NCI-H2081 (cell line): ENCODE measurements around the gene DKK2.

Source experiments
- DNase-seq, 2 experiments: peaks; one replicate each; lab custom pipeline; 2025; lab: John Stamatoyannopoulos, UW

The DKK2 gene

GRCh38 chr4:107035819-107036583, at the start of gene DKK2:
Gene DKK2 (minus strand): TSS chr4:107036313. CDS start chr4:107035591, 722 bp downstream.
- no peak for DNase-seq

- DNase-seq: no peak
Observed at GRCh38 chr4:107077192-107077591, 41.1 kb upstream of the DKK2 start.

GRCh38 chr4:107072836-107073736, 37.0 kb upstream of the DKK2 start:
- no peak for DNase-seq

- no peak for DNase-seq
Observed at GRCh38 chr4:107071108-107071507, 35.0 kb upstream of the DKK2 start.

- no peak for DNase-seq
Observed at GRCh38 chr4:107069049-107069448, 32.9 kb upstream of the DKK2 start.

DNA sequence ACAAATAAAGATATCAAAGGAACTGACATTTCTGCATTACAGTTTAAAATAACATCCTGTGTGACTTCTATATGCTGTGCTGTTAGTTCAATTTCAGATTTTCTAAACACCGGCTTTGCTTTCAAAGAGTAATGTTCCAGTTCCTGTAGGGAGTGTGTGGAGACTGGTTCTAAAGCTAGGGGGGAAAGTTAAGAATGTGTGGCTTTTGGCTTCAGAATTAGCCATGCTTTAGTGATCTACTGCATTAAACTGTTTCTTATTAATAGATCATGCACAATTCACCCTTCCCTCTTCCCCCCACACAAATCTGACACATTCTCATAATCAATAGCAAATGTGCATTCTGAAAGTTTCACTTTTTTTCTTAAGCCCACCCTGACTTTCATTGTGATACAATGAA, 32.0 kb upstream of the DKK2 start:
- no peak for DNase-seq

- no peak for DNase-seq
Observed at GRCh38 chr4:107066621-107067020, 30.5 kb upstream of the DKK2 start.

DNA sequence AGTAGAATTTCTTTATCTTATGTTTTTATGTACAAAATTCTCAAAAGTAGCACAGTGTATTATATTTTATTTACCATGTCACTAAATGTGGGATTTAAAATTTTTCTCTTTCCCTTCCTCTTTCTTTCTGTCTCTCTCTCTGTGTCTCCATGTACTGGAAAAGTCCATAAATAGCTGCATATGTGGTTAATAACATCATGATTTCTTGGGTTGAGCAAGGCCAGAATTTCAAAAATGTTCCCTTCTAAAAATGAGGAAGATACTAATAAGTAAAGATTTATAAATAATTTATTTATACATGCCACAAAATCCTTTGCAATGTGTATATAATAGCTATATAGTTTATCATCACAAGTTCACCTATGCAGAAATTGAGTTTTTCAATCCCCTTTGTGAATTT, 29.1 kb upstream of the DKK2 start:
- no peak for DNase-seq

- DNase-seq: no peak
Observed at GRCh38 chr4:107060388-107060787, 24.3 kb upstream of the DKK2 start.

GRCh38 chr4:107058828-107059227, 22.7 kb upstream of the DKK2 start:
- no peak for DNase-seq

DNA sequence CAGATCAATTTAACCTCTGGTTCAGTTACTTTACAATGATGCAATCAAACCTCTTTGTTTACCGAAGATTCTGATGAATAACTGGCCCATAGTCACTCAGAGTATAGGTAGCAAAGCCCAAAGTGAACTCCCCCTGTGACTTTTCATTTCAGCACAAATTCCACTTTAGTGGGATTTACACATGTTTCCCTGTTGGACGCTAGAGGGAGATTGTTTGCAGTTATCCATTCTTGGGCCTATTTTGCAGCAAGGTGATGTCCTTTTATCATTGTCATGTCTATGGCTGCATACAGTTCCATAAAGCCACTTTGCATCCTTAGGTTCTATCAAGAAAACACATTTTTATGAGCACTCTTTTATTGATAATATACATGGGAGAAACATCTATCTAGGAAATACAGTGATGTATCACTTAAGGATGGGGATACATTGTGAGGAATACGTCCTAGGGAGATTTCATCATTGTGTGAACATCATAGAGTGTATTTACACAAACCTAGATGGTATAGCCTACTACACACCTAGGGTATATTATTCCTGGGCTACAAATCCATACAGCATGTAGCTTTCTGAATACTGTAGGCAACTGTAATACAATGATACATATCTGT, 14.5 kb upstream of the DKK2 start:
- no peak for DNase-seq

GRCh38 chr4:107046261-107046660, 10.1 kb upstream of the DKK2 start:
- DNase-seq: no peak

DNA sequence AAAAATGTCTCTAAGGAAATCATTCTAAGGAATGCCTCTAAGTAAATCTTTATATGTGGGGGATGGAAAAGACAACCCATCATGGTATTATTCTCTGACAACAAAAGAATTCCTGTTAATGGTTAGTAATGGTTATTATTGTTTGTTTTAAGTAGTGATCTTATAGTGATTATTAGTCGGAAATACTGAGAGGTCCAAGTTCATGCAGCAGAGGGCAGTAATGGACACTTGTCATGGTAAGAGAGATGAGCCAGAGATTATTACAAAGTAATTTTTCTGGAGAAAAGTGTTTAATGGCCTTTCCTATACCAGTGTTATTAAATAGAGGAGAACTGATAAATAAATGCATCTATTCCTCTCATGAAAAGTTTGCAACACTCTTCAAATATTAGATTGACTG, 8.1 kb upstream of the DKK2 start:
- DNase-seq: no peak

- peak; percentile 8 to 52 for DNase-seq
Observed at GRCh38 chr4:107037199-107037584, 1.1 kb upstream of the DKK2 start.

DNA sequence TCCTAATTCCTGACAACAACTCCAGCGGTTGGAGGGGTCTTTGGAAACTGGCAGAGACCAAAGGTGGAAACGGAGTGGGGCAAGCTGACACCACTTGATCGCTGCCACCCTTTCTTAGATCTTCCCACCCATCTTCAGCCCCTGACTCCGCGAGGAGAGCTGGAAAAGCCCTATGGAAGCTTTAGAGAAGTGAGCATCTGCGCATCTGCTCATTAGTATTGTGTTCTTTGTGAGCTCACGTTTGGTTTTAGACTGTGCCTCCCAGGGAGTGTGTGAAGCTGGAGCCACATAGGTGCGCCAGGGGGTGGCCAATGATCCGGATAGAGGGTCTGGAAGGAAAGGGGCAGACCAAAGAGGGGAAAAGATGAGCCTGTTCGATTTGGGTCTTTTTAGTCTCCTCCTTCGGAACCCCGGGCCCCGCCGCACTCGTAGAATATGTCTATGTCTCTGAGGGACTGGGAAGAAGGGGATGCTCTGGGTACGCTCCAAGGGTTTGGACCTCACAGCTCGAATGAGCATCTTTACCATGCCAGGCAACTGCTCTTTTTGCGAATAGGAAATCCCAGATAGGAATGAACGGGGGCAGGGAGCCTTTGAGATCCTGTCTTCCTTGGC, 578 bp upstream of the DKK2 start:
- DNase-seq: peak in 1 of 2 experiments; percentile 2

DNA sequence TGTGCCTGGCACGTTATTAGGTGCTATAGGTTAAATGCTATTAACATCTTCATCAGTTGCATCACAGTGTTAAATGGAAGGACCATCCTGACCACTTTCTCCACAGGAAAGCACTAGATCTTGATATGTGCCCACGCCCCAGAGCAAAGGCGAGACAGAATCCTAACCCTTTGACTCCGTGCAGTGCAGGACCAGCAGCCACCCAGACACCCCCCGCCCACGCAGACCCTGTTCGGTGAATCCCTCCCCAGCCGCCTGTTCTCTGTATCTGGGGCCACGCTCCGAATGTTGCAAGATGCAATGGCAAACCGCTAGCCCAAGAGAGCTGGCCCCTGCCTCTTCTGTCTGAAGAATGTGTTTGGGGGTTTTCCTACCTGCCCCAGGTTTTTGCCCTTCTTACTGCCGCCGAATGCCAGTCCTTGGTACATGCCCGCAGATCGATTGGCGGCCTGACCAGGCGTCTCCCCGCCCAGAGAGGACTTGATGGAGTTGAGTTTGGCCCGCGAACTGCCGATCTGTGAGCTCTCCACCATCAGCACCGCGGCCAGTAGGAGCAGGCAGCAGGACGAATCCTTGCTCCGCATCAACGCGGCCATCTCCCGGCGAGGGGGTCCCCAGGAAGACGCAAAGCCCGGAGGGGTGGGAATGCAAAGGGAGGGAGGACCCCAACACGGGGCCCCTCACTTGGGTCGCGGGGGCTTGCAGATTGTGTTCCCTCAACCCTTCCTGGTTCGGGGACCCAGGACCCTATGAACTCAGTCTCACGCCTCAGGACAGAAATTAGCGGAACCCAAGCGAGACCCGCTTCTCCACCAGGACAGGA, 906 bp downstream of the DKK2 start:
- DNase-seq: no peak

- no peak for DNase-seq
Observed at GRCh38 chr4:107034091-107034995, 1.8 kb downstream of the DKK2 start.

DNA sequence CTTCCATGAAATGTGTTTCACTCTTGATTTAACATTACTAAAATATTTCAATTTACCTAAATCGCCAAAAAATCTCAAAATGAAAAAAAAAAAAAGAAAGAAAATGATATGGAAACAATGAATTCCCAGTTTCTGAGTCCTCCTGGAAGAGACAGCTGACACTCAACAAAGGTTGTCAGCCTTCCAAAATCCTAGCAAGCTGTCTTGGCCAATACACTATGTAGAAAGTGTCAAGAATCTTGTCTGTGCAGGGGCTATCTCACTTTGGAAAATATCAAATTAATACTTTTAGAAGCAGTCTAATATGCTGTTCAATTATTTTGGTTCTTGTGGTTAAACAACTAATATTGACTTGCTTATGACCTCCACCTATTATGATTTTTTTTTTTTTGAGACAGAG, 8.7 kb downstream of the DKK2 start:
- DNase-seq: no peak

GRCh38 chr4:107018344-107018735, 17.8 kb downstream of the DKK2 start:
- DNase-seq: no peak
